Skin of body (tissue), 2 donors: ENCODE data around the gene RRAS2. TPM values are rescaled to one million over a fixed set of nuclear protein-coding genes. Genes with fewer than 3 reads are reported as not detected.

Experiments
- DNase-seq: peaks from one replicate; lab custom pipeline; 2025; lab: John Stamatoyannopoulos, UW
- total RNA-seq: library from RNA; depleted of rRNA; stranded (reverse); fragments of >200 nt; gene quantifications from one replicate; pipeline ENCODE4 v1.2.3, GENCODE V29; 2014

Gene RRAS2
- total RNA-seq, 1 donor from 2014 or later: 29.3 TPM

- no peak for DNase-seq
Measured at GRCh38 chr11:14339356-14339755, 19.6 kb downstream of the RRAS2 start.

GRCh38 chr11:14336507-14337503, 22.2 kb downstream of the RRAS2 start:
- DNase-seq: no peak

- DNase-seq: no peak
Measured at GRCh38 chr11:14335712-14336111, 23.3 kb downstream of the RRAS2 start.

- DNase-seq: no peak
Measured at GRCh38 chr11:14334893-14335292, 24.1 kb downstream of the RRAS2 start.

- DNase-seq: no peak
Measured at GRCh38 chr11:14334192-14334591, 24.8 kb downstream of the RRAS2 start.

- no peak for DNase-seq
Measured at GRCh38 chr11:14331476-14332136, 27.4 kb downstream of the RRAS2 start.

GRCh38 chr11:14330881-14331280, 28.1 kb downstream of the RRAS2 start:
- DNase-seq: no peak

GRCh38 chr11:14329702-14330101, 29.3 kb downstream of the RRAS2 start:
- no peak for DNase-seq

- no peak for DNase-seq
Measured at GRCh38 chr11:14327116-14327515, 31.9 kb downstream of the RRAS2 start.

- DNase-seq: no peak
Measured at GRCh38 chr11:14323118-14323676, 35.8 kb downstream of the RRAS2 start.

GRCh38 chr11:14322510-14322909, 36.5 kb downstream of the RRAS2 start:
- no peak for DNase-seq

GRCh38 chr11:14320020-14320419, 39.0 kb downstream of the RRAS2 start:
- no peak for DNase-seq

GRCh38 chr11:14318581-14318981, 40.4 kb downstream of the RRAS2 start:
- DNase-seq: no peak

GRCh38 chr11:14317659-14318325, 41.2 kb downstream of the RRAS2 start:
- DNase-seq: no peak

- no peak for DNase-seq
Measured at GRCh38 chr11:14315130-14315529, 43.9 kb downstream of the RRAS2 start.

GRCh38 chr11:14314127-14314526, 44.9 kb downstream of the RRAS2 start:
- DNase-seq: no peak

- no peak for DNase-seq
Measured at GRCh38 chr11:14312736-14313438, 46.1 kb downstream of the RRAS2 start.

GRCh38 chr11:14310679-14311078, 48.3 kb downstream of the RRAS2 start:
- DNase-seq: no peak

- no peak for DNase-seq
Measured at GRCh38 chr11:14309425-14310192, 49.4 kb downstream of the RRAS2 start.

- no peak for DNase-seq
Measured at GRCh38 chr11:14308897-14309387, 50.0 kb downstream of the RRAS2 start.
